Stimulated activated CD8-positive, alpha-beta memory T cell treated with anti-CD3 and anti-CD28 coated beads, Interleukin-4, amount 100 ng/mL, for 24 hours (primary cell): ENCODE measurements around the gene COL8A2.
A peak's percentile ranks its signal among the peaks of the same experiment; 100 is the strongest.

Experiments
- DNase-seq: peaks from one replicate; pipeline ENCODE4 v3.0.0-alpha.2; 2020; ENCODE audit warnings: low read depth

The COL8A2 gene

GRCh38 chr1:36089393-36090121 is 35.5 kb downstream of the COL8A2 start:
- no peak for DNase-seq

GRCh38 chr1:36088577-36089392 is 36.2 kb downstream of the COL8A2 start, which contains the start of gene ADPRS:
ADPRS (plus strand) TSS chr1:36088892; CDS start chr1:36088905, 13 bp downstream.
- peak; percentile 87 for DNase-seq

- DNase-seq, result no peak
Observed at GRCh38 chr1:36088265-36088576, 36.8 kb downstream of the COL8A2 start.

GRCh38 chr1:36087233-36088123 is 37.5 kb downstream of the COL8A2 start:
- no peak for DNase-seq

- DNase-seq, result no peak
Observed at GRCh38 chr1:36086529-36087232, 38.3 kb downstream of the COL8A2 start.

GRCh38 chr1:36085686-36086526 is 39.1 kb downstream of the COL8A2 start:
- DNase-seq, result no peak

GRCh38 chr1:36085126-36085525 is 39.9 kb downstream of the COL8A2 start:
- DNase-seq, result no peak

- no peak for DNase-seq
Observed at GRCh38 chr1:36084497-36085115, 40.4 kb downstream of the COL8A2 start.

- no peak for DNase-seq
Observed at GRCh38 chr1:36083635-36084496, 41.2 kb downstream of the COL8A2 start, which contains the start of gene TEKT2. TEKT2 (plus strand) TSS chr1:36084094; CDS start chr1:36084922, 828 bp downstream.

GRCh38 chr1:36083219-36083618 is 41.8 kb downstream of the COL8A2 start:
- no peak for DNase-seq

GRCh38 chr1:36081926-36082485 is 43.0 kb downstream of the COL8A2 start:
- no peak for DNase-seq

- DNase-seq, result no peak
Observed at GRCh38 chr1:36080801-36081200, 44.2 kb downstream of the COL8A2 start.

- no peak for DNase-seq
Observed at GRCh38 chr1:36080236-36080635, 44.8 kb downstream of the COL8A2 start.

GRCh38 chr1:36076979-36077573 is 47.9 kb downstream of the COL8A2 start:
- DNase-seq, result no peak

- no peak for DNase-seq
Observed at GRCh38 chr1:36070349-36070748, 54.7 kb downstream of the COL8A2 start.

- DNase-seq, result no peak
Observed at GRCh38 chr1:36068866-36069265, 56.2 kb downstream of the COL8A2 start.

- DNase-seq, result no peak
Observed at GRCh38 chr1:36067871-36068270, 57.2 kb downstream of the COL8A2 start.

- no peak for DNase-seq
Observed at GRCh38 chr1:36062315-36062714, 62.7 kb downstream of the COL8A2 start.

GRCh38 chr1:36055706-36056105 is 69.3 kb downstream of the COL8A2 start:
- no peak for DNase-seq
